Ishikawa (cell line): ENCODE measurements around the gene DSTN.

Source experiments
- CEBPB ChIP-seq: IDR thresholded peaks from 2 replicates; pipeline ENCODE4 v1.6.1; 2012
- EGR1 ChIP-seq: IDR thresholded peaks from 2 replicates; pipeline ENCODE4 v1.6.1; 2012
- EP300 ChIP-seq: IDR thresholded peaks from 2 replicates; pipeline ENCODE4 v1.6.1; 2012; ENCODE audit warnings: borderline replicate concordance
- MAX ChIP-seq: IDR thresholded peaks from 2 replicates; pipeline ENCODE4 v1.6.1; 2012
- RAD21 ChIP-seq: IDR thresholded peaks from 2 replicates; pipeline ENCODE4 v1.6.1; 2012; ENCODE audit warnings: low read depth
- REST ChIP-seq: IDR thresholded peaks from 2 replicates; pipeline ENCODE4 v1.6.1; 2012; ENCODE audit warnings: low read depth, mild to moderate bottlenecking
- YY1 ChIP-seq: IDR thresholded peaks from 2 replicates; pipeline ENCODE4 v1.6.1; 2012; ENCODE audit warnings: low read depth
- ZBTB7A ChIP-seq: IDR thresholded peaks from 2 replicates; pipeline ENCODE4 v1.6.1; 2012; ENCODE audit warnings: low read depth
- TF ChIP-seq, protein P1 (sequence below): IDR thresholded peaks from 2 replicates; pipeline ENCODE4 v1.6.1; 2012

DNA sequence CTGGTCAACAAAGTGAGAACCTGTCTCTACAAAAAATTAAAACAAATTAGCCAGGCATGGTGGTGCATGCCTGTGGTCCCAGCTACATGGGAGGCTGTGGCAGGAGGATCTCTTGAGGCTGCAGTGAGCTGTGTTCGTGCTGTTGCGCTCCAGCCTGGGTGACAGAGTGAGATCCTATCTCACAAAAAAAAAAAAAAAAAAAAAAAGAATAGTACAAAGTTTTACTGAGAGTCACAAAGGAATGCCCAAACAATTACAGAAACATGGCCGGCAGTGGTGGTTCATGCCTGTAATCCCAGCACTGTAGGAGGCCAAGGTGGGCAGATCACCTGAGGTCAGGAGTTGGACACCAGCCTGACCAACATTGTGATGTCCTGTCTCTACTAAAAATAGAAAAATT, 14.8 kb upstream of the DSTN start:
- TF ChIP-seq, protein P1, sequence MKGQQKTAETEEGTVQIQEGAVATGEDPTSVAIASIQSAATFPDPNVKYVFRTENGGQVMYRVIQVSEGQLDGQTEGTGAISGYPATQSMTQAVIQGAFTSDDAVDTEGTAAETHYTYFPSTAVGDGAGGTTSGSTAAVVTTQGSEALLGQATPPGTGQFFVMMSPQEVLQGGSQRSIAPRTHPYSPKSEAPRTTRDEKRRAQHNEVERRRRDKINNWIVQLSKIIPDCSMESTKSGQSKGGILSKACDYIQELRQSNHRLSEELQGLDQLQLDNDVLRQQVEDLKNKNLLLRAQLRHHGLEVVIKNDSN = no peak
- TF ChIP-seq MAX (no peak), EGR1 (no peak), ZBTB7A (no peak), RAD21 (no peak), REST (no peak), YY1 (no peak), CEBPB (no peak), EP300 (no peak)
